ENCODE results near the gene FGG.

DNA sequence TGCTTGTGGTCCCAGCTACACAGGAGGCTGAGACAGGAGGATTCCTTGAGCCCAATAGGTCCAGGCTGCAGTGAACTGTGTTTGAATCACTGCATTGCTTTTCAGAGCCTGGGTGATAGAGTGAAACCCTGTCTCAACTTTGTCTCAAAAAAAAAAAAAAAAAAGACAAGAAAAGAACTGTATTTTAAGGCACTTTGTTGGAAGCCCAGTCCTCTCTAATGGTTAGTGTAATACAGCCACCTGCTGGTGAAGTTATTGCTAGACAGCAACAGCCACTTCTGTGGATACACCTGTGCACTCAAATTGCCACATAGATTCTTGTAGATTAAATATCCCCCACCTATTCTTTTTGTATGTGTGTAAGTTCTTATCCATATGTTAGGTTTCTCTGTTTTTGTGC, 10.1 kb upstream of the FGG start:
- TF ChIP-seq POLR2A (IDR thresholded peaks at IDR 0.05) (no peak), POLR2AphosphoS5 (IDR thresholded peaks at IDR 0.05) (no peak), EP300 (IDR thresholded peaks at IDR 0.05) (no peak)
- TF ChIP-seq, protein P1, sequence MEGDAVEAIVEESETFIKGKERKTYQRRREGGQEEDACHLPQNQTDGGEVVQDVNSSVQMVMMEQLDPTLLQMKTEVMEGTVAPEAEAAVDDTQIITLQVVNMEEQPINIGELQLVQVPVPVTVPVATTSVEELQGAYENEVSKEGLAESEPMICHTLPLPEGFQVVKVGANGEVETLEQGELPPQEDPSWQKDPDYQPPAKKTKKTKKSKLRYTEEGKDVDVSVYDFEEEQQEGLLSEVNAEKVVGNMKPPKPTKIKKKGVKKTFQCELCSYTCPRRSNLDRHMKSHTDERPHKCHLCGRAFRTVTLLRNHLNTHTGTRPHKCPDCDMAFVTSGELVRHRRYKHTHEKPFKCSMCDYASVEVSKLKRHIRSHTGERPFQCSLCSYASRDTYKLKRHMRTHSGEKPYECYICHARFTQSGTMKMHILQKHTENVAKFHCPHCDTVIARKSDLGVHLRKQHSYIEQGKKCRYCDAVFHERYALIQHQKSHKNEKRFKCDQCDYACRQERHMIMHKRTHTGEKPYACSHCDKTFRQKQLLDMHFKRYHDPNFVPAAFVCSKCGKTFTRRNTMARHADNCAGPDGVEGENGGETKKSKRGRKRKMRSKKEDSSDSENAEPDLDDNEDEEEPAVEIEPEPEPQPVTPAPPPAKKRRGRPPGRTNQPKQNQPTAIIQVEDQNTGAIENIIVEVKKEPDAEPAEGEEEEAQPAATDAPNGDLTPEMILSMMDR (IDR thresholded peaks at IDR 0.05): peak; percentile 14 to 39 (median 35)
